HG03097 (cell line): ENCODE data around the gene DNAJB12.
"Not testable (repeated sequence)": the region's sequence is repeated elsewhere in the genome, so short reads cannot be mapped to it uniquely, and the experiment has no call there.

Experiments
- ATAC-seq: cut with Tn5 transposase; IDR thresholded peaks from one replicate; pipeline ENCODE4 v1.9.1; 2021; ENCODE audit not compliant: unreplicated experiment, low FRiP score

Gene DNAJB12

DNA sequence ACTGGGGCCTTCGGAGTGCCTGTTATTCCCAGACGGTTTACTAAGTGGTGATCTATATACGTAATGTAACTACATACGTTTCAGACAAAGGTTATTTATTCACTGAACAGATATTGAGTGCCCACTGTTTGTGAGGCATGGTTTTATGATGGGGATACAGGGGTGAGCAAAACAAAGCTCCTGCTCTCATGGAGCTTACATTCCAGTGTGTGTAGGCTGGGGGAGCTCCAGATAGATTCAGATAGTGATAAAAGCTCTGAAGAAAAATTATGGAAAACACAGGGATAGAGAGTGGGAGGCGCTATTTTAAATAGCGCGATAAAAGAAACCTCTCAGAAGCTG, 466 bp upstream of the DNAJB12 start:
- no peak for ATAC-seq

DNA sequence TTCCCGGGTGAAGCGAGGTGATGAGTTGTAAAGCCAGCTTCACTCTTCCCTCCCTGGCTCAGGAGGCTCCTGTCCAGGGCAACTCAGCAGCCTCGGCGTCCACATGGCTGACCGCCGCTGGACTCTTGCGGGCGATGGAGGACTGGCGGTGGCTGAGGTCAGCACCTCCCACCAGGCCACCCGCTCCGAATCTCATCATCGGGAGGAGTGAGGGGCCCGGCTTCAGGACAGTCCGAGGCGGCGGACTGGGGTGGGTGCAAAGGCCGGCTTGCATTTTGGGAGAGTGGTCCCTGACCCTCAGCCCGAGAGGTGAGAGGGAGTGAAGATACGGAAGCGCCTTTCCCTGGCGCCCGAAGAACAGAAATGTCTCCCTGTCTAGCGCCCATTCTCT, 759 bp downstream of the DNAJB12 start:
- peak; percentile 8 for ATAC-seq

DNA sequence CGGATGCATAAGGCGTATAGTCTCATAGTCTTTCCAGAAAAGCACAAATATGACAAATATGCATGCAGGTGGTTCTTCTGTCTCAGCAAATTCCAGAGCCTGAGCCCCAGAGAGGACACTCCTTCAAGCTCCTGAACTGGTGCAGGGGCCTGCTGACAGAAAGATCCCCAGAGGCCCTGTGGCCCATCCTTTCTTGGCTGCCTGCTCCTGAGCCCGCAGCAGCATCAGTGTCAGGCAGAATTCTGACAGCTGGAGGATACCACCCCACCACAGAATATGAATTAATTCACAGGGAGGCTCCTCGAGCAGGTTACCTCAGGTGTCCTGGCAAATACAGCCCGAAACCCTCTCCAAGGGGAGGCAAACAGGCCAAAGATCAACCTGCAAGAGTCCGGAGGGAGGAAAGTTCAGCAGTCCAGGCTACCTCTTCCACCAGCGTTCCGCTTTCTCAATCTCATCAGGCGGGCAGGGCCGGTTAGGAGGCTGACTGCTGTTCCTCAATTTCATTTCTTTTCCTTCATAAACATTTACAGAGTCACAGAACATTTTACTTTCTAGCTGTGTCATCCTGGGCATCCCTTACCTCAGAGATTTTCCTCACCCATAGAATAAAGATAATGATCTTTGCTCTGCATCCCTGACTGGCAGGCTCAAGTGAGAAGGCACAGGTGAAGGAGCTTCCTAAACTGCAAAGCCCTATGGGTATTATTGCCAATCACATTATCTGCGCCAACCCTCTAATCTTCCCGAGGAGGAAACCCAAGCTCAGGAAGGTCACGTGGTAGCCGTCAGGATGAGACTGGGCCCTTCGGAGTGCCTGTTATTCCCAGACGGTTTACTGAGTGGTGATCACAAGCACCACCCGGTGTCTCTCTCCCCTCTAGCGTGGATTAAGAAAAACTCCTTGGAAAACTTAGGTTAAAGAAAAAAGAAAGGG, 1.4 kb downstream of the DNAJB12 start:
- no peak for ATAC-seq

DNA sequence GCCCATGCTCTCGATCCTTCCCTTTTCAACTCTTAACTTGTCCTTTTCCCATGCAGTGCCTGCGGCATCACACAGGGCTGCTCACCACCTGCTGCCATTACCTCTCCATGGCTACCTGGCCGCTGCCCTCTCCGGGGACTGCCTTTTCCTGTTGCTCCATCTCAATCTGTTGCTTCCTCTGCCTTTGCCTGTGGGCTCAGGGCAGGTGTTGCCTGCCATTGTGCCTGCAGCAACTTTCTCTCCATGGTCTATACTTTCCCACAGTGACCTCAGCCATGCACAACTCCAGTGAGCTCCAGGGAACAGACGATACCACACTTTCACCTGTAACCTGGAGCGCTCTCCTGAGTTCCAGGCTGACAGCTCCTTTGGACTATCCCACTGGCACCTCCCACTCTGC, 3.2 kb downstream of the DNAJB12 start:
- no peak for ATAC-seq

DNA sequence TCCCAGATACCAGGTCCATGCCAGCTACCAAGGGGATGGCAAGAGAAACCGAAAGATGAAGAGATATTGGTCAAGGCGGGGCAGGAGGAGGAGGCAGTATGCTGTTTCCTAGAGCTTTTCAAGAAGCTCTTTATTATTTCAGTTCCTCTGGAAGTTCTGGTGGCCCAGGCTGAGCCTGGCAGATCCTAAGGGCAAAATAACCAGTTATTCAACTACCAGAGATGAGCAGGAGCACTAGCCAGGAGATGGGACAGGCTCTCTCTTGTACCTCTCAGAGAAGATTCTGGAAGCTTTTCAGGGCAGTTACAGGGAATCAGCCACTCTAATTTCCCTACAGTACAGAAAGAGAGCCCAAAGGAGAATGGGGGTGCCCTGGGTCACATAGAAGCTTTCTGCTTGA, 5.3 kb downstream of the DNAJB12 start:
- ATAC-seq = no peak

DNA sequence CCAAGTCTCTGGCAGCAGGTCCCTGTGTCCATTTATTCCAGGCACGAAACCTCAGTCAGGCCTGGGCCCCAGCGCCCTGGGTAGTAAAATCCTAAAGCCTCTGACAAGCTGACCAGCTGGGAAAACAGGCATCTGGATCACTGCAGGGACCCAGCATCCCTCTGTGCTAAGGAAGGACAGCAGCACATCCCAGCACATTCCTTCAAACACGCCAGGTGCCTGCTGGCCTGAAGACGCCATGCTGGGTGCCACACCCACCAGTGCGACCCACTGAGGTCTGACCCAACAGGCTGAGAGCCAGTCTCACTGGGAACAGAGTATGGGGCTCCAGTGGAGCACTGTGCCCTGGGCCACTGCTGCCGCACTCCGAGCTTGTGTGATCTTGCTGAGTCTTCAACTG, 6.4 kb downstream of the DNAJB12 start:
- ATAC-seq = no peak

DNA sequence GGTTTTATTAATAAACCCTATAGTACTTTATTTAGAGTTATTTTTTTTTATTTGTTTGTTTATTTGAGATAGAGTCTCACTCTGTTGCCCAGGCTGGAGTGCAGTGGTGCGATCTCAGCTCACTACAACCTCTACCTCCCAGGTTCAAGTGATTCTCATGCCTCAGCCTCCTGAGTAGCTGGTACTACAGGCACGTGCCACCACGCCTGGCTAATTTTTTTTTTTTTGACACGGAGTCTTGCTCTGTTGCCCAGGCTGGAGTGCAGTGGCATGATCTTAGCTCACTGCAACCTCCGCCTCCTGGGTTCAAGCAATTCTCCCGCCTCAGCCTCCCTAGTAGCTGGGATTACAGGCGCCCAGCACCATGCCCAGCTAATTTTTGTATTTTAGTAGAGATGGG, 8.6 kb downstream of the DNAJB12 start:
- not testable (repeated sequence) for ATAC-seq

DNA sequence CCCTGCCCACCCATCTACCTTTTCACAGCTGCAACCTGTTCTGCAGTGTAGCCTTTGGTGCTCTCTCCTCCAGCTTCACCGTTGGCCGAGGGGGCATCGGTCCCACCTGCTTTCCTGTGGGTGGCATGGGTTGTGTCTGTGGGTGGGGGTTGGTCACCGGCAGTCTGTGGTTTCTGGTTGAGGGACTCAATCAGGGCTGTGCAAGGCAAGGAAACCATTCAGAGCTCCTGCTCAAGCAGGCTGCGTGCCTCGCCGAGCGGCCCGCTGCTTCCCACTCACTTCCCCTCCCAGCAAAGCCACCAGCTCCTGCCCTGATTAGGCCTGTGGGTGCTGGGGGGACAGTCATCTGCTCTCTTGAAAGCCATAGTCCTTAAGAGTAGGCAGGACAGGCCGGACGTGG, 9.8 kb downstream of the DNAJB12 start:
- ATAC-seq = no peak

DNA sequence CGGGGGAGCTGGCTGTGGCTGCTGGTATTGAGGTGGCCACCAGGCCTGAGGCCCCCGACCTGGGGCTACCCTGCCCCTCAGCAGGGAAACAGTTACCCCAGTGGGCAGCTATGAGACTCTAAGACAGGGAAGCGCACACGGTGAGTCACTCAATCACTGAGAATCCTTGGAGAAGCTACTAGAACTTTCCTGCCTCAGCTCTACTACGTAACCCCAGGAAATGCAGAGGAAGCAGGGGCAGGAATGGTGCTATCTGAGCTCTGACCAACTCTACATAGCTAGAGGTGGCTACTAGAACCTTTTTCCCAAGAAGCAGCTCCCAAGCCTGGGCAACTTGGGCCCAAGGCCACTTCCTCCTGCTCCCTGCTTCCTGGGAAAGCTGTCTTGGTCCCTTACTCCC, 11.8 kb downstream of the DNAJB12 start:
- ATAC-seq = no peak

DNA sequence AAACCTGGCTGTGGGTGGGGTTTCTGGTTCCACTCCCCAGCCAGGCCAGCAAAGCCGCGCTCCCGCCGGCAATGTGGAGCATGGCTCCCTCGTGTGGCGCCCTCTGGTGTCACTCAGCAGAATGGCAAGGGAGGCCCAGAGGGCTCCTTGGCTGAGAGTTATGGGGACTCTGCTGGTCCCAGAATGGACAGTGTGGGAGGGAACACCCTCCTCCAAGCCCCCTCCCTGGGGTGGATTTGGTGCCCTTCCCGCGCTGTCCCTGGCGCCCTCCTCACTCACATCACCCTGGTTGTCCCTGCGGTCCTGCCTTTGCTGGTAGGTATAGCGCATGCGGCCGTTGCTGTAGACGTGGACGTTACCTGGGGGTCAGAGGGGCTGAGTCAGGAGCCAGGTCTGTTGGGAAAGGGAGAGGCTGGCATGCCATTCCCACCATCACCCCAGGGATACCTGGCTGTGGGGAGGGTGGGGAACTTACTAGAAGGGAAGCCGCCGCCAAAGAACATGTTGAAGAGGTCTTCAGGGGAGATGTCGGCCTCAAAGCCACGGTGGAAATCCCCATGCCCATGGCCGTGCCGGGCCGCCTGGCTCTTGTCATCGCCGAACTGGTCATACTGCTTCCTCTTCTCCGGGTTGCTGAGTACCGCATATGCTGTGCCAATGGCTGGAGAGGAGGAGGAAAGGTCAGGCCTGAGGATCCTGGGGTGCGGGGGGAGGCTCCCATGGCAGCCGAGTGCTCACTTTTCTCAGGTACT, 14.0 kb downstream of the DNAJB12 start:
- ATAC-seq = no peak

DNA sequence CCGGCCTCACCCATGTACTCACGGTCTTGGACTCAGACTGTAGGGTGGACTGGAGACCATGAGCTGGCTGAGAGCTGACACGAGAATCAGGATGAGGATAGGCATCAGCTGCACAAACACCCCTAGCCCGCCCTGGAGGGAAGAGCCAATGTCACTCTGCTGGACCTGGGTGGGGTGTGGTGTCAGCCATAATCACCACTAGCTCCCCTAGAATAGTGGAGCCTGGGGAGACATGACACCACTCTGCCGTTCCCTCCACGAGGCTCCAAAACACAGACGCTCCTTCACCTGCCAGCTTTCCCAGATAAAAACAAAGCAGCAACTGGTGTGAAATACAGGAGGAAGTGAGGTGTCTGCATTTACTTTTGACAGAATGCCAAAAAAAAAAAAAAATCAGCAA, 16.5 kb downstream of the DNAJB12 start:
- no peak for ATAC-seq

DNA sequence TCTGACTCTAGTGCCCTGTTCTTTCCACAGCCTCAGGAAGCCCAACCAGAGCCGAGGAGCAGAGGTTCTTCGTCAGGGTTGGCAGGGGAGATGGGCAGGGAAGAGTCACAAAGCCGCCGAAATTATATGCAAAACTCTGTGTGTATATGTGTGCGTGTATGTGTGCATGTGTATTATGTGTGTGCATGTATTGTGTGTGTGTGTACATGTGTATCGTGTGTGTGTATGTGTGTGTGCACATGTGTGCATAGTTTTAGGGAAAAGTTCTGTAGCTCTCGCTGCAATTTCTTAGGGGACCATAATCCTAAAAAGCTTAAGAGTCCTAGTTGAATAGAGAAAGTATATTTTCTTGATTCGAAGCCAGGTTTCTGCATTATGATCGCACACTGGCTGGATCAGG, 17.0 kb downstream of the DNAJB12 start:
- no peak for ATAC-seq

DNA sequence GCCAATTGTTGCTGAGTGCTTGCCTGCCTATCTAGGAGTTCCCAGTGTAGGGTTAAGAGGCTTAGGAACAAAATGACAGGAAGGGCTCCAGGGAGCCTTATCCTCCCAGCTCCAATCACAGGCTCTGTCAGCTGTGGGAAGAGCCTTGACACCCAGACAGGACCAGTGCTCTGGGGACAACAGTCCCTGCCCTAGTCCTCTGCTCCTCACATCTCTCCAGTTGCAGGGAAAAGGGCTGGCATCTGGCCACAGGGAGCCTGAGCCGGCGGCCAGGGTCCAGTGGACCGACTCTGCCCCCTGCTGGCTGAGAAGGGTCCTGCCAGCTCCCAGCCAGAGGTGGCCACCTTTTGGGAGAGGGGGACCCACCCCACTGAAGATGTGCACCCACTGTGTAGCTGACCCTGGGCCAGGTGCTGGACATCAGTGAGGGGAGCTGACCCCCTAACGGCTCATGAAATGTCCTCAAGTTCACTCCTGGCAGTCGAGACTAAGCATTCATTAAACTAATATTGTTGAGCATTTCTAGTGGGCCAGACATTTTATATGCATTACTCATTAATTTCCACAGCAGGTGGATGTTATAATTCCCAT, 17.6 kb downstream of the DNAJB12 start:
- ATAC-seq = no peak

DNA sequence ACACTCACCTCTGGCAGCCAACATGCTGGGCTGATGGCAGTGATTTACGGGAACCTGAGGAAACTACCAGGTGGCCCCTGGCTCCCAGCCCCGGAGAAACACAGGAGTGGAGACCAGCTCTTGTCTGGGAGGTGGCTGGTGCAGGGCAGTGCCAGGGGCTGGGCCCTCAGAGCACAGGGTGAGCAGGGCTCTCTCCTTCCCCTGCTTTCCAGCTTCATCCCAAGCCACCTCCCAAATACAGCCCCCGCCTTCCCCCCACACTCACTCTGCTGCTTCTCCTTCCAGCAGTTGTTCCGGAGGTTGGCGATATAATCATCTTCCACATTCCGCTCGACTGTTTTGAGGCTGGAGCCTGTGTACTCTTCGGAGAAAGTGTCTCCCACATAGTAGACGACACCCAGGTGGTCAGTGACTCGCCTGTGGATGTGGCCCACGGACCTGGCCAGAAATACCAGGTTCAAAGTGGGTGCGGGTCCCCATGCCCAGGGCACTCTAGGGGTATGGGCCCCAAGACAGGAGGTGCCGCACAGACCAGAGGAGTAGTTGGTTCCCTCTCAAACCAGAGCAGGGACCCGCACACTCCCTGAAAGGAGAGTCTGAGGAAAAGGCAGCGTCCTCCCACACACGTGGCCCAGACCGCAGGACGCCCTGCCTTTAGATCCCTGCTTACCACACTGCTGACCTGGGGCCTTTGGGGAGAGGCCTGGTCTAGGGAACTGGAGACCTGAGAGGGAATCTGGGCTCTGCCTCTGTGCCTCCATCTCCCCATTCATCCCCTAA, 18.3 kb downstream of the DNAJB12 start:
- ATAC-seq = no peak

DNA sequence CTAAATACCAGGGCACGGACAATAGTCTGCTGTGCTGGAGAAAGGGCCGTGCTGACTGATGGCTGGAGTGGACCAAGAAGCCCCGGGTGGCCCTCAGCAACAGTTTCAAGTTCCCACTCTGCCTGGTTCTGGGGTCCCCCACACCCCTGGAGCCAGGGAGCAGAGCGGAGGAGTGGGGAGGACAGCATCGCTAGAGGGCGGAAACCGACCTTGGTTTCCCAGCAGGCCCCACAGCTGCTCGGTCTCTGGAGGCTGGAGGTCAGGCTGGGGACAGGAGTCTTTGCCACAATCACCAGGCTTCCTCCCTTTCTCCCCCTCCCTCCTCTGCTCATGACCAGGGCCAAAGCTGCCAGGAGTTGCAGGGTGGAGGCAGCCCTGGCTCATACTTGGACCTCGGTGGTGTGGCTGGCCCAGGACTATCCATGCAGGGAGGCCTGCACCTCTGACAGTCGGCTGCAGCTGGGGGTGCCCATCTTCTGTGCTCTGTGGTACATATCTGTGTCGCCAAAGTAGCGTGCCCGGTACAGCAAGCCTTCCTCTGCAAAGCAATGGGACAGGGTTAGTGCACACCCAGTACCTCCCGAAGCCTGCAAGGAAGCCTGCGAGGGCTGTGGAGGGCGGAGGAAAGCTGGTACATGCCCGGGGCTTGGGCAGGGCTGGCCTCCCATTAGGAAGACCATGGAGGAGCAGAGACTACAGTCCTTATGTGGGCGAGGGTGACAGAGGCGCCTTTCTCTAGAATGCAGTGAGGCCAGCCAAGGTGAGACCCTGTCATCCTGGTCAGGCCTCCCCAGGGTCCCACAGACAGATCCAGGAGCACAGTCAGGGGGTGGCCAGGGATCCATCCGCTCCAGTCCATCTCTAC, 19.1 kb downstream of the DNAJB12 start:
- peak; percentile 27 for ATAC-seq

DNA sequence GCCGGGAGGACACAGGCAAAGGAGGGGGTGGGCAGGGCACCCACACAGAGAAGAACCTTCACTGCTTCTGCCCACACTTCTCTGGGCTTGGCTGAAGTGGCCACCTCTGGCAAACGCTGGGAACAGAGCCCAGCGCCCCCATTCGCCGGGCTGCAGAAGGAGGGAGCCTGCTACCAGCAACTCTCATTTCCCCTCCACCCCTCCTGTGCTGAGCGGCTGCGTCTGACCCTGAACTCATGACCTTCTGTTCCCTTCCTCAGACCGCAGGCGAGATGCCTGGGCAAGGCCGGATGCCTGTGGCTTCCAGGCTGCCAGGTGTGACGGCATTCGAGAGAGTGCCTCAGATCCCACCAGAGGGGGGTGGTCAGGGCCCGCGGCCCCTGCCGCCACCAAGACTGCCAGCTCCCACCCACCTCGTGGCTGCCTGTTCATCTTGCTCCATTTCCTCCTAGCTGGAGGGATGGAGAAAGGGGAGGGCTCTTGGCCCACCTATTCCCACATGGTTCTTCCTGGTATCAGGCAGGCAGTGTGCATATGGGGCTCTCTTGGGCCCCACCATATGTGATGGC, 19.8 kb downstream of the DNAJB12 start:
- ATAC-seq = peak; percentile 52

DNA sequence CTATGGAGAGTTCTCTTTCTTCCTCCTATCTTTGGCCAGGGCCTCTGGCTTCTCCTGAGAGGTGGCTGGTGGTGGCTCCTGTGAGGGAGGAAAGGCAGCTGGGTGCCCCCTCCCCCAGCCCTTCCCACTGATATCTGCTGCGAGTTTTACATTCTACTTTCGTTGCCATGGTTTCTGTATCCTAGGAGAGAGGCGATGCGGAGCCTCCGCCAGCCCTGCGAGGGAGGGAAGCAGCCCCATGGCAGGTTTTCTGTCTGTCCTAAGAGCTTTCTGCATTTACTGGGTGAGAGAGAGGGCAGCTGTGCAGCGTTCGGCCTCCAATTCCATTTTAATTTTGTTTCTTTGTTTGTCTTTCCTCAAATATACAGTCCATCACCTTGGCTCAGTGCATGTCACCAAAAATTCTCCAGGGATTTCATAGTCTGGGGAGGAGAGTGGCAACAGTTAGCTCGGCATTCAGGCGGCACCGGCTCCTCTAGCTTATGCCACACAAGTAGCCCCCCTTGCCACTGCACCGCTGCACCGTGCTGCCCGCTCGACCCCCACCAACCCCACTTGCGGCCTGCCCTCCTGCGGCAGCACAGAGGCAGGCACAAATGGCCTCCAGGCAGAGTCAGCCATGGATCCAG, 20.4 kb downstream of the DNAJB12 start:
- ATAC-seq = no peak

DNA sequence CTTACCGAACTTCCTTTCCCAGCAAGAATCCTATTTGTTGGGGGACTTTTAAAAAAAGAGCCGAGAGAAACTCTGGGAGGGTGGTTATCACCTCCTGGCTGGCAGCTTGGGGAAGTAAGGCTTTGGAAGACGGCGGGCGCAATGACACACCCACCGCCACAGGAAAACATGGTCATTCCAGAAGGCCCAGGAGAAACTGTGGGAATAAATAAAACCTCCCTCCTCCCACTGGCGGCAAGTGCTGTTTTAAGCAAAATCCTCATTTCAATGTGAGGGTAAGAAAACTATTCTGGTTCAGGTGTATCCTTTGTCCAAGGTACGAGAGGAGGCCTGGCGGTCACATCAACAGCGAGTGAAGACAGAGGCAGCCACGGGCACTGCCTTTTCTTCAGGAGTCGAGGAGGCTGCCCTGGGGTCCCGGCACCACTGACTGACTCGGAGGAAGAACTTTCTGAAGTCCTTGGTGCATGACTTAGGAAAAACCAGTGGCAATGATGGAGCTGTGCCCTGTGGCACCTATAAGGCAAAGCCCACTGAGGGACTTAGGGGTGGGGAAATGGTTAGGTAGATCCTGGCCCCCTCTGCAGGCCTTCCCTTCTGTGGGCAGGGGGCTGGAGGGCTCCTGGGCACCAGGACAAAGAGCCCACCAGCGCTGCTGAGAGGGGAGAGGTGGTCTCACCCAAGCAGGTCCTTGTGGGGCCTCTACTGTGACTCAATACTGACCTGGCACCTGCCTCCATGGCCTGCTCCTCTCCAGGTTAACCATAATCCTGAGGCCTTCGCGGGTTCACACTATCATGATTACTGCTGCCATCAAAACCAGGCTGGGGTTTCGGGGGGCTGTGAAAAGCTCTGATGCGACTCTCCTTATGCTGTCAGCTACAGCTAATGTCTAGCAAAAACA, 21.4 kb downstream of the DNAJB12 start:
- no peak for ATAC-seq
